ENCODE results near the gene GRIN2A.

DNA sequence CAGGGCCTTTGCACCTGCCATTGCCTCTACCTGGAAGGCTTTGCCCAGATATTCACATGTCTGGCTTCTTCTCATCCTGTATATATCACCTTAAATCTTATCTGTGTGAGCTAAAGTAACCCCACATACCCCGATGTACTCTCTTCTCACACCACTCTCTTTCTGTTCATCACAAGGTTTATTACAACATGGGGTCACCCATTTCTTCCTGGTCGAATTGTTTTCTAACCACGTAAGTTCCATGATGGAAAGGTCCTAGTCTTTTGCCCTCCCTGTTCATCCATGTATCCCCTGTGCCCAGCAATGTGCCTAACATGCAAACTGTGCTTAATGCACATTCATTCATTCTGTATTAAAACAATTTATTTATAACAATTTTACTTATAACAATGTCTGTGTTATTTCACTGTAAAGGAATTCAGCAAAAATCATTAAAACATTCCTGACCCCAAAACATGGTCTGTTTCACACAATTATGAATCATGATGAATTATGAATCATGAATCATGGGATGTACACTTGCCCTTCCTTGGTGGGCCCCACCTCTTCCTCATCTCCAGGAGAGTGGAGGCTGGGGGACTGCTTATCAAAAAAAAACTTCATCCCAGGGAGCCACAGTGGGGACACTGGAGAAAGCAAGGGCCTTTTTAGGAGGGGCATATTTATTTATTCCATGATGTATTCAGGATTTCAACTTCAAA is 336.4 kb downstream of the GRIN2A start:
- TF ChIP-seq JUND (CRISPR knock-in tag; IDR thresholded peaks at IDR 0.05), result no peak
- TF ChIP-seq, protein P1, sequence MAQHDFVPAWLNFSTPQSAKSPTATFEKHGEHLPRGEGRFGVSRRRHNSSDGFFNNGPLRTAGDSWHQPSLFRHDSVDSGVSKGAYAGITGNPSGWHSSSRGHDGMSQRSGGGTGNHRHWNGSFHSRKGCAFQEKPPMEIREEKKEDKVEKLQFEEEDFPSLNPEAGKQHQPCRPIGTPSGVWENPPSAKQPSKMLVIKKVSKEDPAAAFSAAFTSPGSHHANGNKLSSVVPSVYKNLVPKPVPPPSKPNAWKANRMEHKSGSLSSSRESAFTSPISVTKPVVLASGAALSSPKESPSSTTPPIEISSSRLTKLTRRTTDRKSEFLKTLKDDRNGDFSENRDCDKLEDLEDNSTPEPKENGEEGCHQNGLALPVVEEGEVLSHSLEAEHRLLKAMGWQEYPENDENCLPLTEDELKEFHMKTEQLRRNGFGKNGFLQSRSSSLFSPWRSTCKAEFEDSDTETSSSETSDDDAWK (CRISPR knock-in tag; IDR thresholded peaks at IDR 0.05), result no peak
- TF ChIP-seq, protein P2, sequence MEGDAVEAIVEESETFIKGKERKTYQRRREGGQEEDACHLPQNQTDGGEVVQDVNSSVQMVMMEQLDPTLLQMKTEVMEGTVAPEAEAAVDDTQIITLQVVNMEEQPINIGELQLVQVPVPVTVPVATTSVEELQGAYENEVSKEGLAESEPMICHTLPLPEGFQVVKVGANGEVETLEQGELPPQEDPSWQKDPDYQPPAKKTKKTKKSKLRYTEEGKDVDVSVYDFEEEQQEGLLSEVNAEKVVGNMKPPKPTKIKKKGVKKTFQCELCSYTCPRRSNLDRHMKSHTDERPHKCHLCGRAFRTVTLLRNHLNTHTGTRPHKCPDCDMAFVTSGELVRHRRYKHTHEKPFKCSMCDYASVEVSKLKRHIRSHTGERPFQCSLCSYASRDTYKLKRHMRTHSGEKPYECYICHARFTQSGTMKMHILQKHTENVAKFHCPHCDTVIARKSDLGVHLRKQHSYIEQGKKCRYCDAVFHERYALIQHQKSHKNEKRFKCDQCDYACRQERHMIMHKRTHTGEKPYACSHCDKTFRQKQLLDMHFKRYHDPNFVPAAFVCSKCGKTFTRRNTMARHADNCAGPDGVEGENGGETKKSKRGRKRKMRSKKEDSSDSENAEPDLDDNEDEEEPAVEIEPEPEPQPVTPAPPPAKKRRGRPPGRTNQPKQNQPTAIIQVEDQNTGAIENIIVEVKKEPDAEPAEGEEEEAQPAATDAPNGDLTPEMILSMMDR (CRISPR knock-in tag; IDR thresholded peaks at IDR 0.05), result no peak
- no peak for TF ChIP-seq RXRA (CRISPR knock-in tag; IDR thresholded peaks at IDR 0.05)
- no peak for TF ChIP-seq TCF7L2 (IDR thresholded peaks at IDR 0.05; ENCODE audit: low read depth, low read length)
- TF ChIP-seq TAF1 (CRISPR knock-in tag; IDR thresholded peaks at IDR 0.05), result no peak
- TF ChIP-seq SIN3A (IDR thresholded peaks at IDR 0.05; ENCODE audit: borderline replicate concordance, low read depth, low read length), result no peak
- no peak for TF ChIP-seq POLR2AphosphoS5 (IDR thresholded peaks at IDR 0.05; ENCODE audit: low read depth, low read length)

All from HepG2 (cell line).